Skeletal muscle tissue (tissue), 4 donors: ENCODE measurements around the gene AMZ1. TPM values are rescaled to one million over a fixed set of nuclear protein-coding genes. Genes with fewer than 3 reads are reported as not detected.
"Not testable (repeated sequence)": the region's sequence is repeated elsewhere in the genome, so short reads cannot be mapped to it uniquely, and the experiment has no call there.

Source experiments
- H3K27ac ChIP-seq: one replicate; pipeline ENCODE4 v1.7.0; 2013; ENCODE audit warnings: mild to moderate bottlenecking, low read depth, low read length, inconsistent platforms
- H3K27me3 ChIP-seq, 3 donors: one replicate each; pipeline ENCODE4 v1.7.0; 2013; ENCODE audit warnings: low read length in 3 of 3; ENCODE audit not compliant: control insufficient read depth in 3 of 3, insufficient read depth in 3 of 3
- H3K36me3 ChIP-seq, 3 donors: one replicate each; pipeline ENCODE4 v1.7.0; 2013; ENCODE audit warnings: low read length in 3 of 3; ENCODE audit not compliant: control insufficient read depth in 3 of 3, insufficient read depth in 3 of 3
- H3K4me1 ChIP-seq, 3 donors: one replicate each; pipeline ENCODE4 v1.7.0; 2013; ENCODE audit warnings: low read length in 3 of 3, mild to moderate bottlenecking in 3 of 3; ENCODE audit not compliant: control insufficient read depth in 3 of 3, insufficient read depth in 3 of 3
- H3K4me3 ChIP-seq, 3 donors: one replicate each; pipeline ENCODE4 v1.7.0; 2013; ENCODE audit warnings: low read length in 3 of 3
- H3K9ac ChIP-seq, 3 donors: one replicate each; pipeline ENCODE4 v1.7.0; 2013; ENCODE audit warnings: low read length in 3 of 3, mild to moderate bottlenecking in 3 of 3, moderate library complexity in 2 of 3, low read depth in 1 of 3
- H3K9me3 ChIP-seq, 3 donors: one replicate each; pipeline ENCODE4 v1.7.0; 2013; ENCODE audit warnings: low read length in 3 of 3; ENCODE audit not compliant: control insufficient read depth in 3 of 3
- total RNA-seq: library from RNA; depleted of rRNA; stranded (reverse); fragments of >200 nt; gene quantifications from one replicate; pipeline ENCODE4 v1.2.3, GENCODE V29; 2014
- donor health status: Osteomylitis.

Gene AMZ1
- total RNA-seq, 1 donor from 2014 or later, result under 0.01 TPM

GRCh38 chr7:2730846-2731770 lies 43.1 kb downstream of the AMZ1 start:
- Histone ChIP-seq H3K27ac (no peak overlapping the region), H3K36me3 (peaks cover 15 to 25% (median 20%) of the 10 kb centered on the region in 3 donors), H3K27me3 (no peaks in the 10 kb centered on the region), H3K4me1 (peaks cover 30 to 40% (median 35%) of the 10 kb centered on the region in 3 donors), H3K9ac (no peak overlapping the region), H3K9me3 (no peaks in the 10 kb centered on the region), H3K4me3 (no peak overlapping the region)

- Histone ChIP-seq H3K4me3 (no peak overlapping the region), H3K9ac (no peak overlapping the region), H3K27ac (peak overlapping the region; percentile 79), H3K4me1 (peaks cover 30 to 44% (median 35%) of the 10 kb centered on the region in 3 donors), H3K27me3 (no peaks in the 10 kb centered on the region), H3K9me3 (no peaks in the 10 kb centered on the region), H3K36me3 (peaks cover 8 to 19% (median 14%) of the 10 kb centered on the region in 3 donors)
Observed at GRCh38 chr7:2732388-2732787, 44.4 kb downstream of the AMZ1 start.

DNA sequence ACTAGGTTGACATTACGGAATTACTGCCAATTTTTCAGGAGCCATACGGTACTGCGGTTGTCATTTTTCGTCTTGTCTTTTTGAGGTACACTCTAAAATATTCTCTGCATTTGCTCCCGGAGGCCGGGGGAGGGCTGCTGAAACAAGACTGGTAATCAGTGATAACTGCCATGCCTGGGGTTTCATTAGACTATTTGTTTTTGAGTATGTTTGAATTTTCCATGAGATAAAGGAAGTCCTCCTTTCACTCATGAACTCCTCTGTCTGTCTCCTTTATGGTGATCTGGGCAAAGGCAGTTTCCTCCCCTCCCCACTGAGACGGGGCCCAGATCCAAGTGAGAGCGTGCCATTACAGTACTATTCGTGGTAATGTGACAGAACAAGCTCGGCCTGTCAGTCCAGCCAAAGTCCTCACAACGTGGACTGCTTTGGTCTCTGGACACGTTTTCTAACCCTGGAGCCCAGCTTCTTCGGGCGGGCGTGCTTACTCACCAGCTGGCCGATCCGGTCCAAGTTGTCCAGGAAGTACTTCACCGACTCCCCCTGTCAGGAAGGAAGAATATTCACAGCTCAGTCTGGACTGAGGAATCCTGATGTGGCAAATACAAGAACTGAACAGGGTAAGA lies 45.1 kb downstream of the AMZ1 start:
- Histone ChIP-seq H3K27ac (peak overlapping the region; percentile 79), H3K4me3 (peak overlapping the region in 2 of 3 donors; percentile 31 to 34), H3K9ac (peak overlapping the region; percentile 23 to 43 (median 42)), H3K36me3 (peaks cover 8 to 19% (median 14%) of the 10 kb centered on the region in 3 donors), H3K27me3 (no peaks in the 10 kb centered on the region), H3K9me3 (no peaks in the 10 kb centered on the region), H3K4me1 (peaks cover 33 to 47% (median 36%) of the 10 kb centered on the region in 3 donors)

DNA sequence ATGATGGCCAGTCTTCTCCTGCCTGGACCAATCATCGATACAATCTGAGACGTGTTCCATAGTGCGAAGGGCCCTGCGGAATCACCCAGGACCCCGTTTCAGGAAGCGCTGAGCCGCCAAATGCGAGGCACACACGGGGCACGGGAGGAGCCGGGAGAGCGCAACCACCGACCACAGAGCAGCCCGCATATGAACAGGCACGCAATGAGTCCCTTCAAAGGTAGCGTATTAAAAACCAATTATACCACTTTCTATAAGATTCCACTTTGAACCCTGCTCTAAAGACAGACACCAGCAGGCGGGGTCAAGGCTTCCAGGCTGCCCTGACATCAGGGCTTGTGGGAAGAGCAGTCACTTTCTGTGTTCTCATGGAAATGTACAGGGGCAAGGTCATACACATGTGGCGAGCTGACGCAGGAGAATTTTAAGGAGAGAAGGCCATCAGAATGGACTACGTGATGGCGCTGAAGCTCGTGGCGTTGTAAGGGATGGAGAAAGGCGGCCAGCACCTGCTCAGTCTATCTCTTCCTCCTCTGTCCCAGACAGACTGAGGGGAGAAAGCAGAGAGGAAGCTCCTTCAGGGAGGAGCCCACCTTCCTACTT lies 46.2 kb downstream of the AMZ1 start:
- H3K9me3 ChIP-seq, result no peaks in the 10 kb centered on the region
- H3K4me1 ChIP-seq, result peaks cover 37 to 56% (median 39%) of the 10 kb centered on the region in 3 donors
- H3K36me3 ChIP-seq, result peaks cover 8 to 15% (median 14%) of the 10 kb centered on the region in 3 donors
- no peak overlapping the region for H3K4me3 ChIP-seq
- H3K9ac ChIP-seq, result no peak overlapping the region
- H3K27ac ChIP-seq, result peak overlapping the region; percentile 79
- no peaks in the 10 kb centered on the region for H3K27me3 ChIP-seq

- Histone ChIP-seq H3K27me3 (no peaks in the 10 kb centered on the region), H3K4me3 (peak overlapping the region in 1 of 3 donors; percentile 45), H3K36me3 (peaks cover 8 to 14% (median 13%) of the 10 kb centered on the region in 3 donors), H3K27ac (no peak overlapping the region), H3K9ac (peak overlapping the region in 1 of 3 donors; percentile 20), H3K4me1 (peaks cover 30 to 49% (median 31%) of the 10 kb centered on the region in 3 donors), H3K9me3 (no peaks in the 10 kb centered on the region)
Observed at GRCh38 chr7:2734751-2735571, 47.0 kb downstream of the AMZ1 start.

DNA sequence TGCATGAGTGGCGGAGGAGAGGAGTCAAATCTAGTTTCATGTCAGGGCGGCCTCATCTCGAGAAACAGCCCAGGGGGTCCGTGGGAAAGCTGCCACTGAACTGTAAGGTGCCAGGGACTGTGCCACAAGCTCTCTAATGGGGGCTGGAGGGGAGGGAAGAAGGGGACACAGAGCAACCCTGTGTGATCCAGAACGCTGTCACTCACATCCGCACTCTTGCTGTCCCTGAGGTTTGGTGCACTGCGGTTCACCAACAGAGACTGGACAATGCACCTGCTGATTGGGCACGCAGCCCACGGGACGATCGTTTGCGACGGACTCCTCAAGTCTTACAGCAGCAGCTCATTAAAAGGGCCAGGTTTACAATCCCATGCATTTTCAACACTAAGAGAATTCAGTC lies 47.7 kb downstream of the AMZ1 start:
- no peaks in the 10 kb centered on the region for H3K27me3 ChIP-seq
- H3K4me3 ChIP-seq, result peak overlapping the region in 1 of 3 donors; percentile 45
- H3K9me3 ChIP-seq, result no peaks in the 10 kb centered on the region
- peaks cover 25 to 45% (median 26%) of the 10 kb centered on the region in 3 donors for H3K4me1 ChIP-seq
- no peak overlapping the region for H3K27ac ChIP-seq
- H3K9ac ChIP-seq, result no peak overlapping the region
- H3K36me3 ChIP-seq, result peaks cover 7 to 8% (median 7%) of the 10 kb centered on the region in 3 donors

DNA sequence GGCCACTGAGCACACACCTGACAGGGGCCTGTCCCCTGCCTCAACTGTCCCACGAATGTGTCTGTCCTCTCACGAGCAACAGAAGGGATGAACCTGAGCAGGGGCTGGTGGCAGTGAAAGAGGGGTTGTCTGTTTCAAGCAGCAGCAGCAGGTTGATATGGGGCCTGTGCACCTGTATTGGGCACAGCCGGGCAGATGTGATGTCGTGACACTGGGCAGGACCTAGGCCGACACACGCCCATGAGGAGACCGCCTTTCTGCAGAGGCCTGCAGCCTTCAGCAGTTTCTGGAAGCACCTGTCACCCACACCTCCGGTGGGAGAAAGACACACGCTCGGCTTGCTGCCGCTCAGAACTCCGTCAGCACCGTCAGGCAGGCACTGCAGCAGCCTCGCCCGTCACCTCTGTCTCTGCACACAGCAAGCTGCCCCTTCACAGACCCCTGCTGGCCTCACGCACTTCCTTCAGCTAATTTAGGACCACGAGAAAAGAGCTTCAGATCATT lies 48.5 kb downstream of the AMZ1 start:
- H3K27me3 ChIP-seq, result no peaks in the 10 kb centered on the region
- no peaks in the 10 kb centered on the region for H3K9me3 ChIP-seq
- no peak overlapping the region for H3K9ac ChIP-seq
- no peak overlapping the region for H3K4me3 ChIP-seq
- H3K27ac ChIP-seq, result no peak overlapping the region
- peaks cover 25 to 45% (median 26%) of the 10 kb centered on the region in 3 donors for H3K4me1 ChIP-seq
- peaks cover 0 to under 1% (median under 1%) of the 10 kb centered on the region in 3 donors for H3K36me3 ChIP-seq

DNA sequence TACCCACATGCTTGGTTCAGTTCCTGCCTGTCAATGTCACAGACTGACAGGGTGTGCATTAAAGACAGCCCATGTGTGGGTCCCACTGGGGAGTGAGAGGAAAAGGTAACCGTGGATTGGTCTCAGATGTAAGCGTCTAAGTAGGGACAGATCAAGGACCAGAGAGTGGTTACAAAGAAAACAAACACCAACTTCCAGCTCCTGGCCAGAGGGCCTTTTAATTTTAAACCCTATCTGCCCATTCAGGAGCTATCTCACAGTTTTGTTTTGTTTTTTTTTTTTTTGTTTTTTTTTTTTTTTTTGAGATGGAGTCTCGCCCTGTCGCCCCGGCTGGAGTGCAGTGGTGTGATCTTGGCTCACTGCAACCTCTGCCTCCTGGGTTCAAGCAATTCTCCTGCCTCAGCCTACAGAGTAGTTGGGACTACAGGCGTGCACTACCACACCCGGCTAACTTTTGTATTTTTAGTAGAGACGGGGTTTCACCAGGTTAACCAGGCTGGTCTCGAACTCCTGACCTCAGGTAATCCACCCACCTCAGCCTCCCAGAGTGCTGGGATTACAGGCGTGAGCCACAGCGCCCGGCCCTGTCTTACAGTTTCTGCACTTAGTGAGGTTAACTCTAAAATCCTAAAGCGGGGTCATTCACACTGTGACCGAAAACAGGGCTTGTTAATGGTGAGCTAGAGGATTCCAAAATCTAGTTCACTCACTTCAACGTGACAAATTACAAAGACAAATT lies 49.2 kb downstream of the AMZ1 start:
- H3K36me3 ChIP-seq, H3K27me3 ChIP-seq, H3K9me3 ChIP-seq, H3K4me3 ChIP-seq, H3K27ac ChIP-seq, H3K9ac ChIP-seq: not testable (repeated sequence)
- peaks cover 25 to 45% (median 26%) of the 10 kb centered on the region in 3 donors for H3K4me1 ChIP-seq
